ENCODE measurements around the gene KIAA1217. TPM values are rescaled to one million over a fixed set of nuclear protein-coding genes. Genes with fewer than 3 reads are reported as not detected.
A peak's percentile ranks its signal among the peaks of the same experiment; 100 is the strongest.
"Not testable (repeated sequence)": the region's sequence is repeated elsewhere in the genome, so short reads cannot be mapped to it uniquely, and the experiment has no call there.

The KIAA1217 gene
- total RNA-seq, 1 donor from 2014 or later = 73.2 TPM

GRCh38 chr10:24481241-24481640, 272.3 kb downstream of the KIAA1217 start:
- no peak for TF ChIP-seq CTCF (conservative IDR thresholded peaks at IDR 0.05)
- no peak overlapping the region for H3K27ac Mint-ChIP-seq
- H3K9me3 Mint-ChIP-seq = peaks cover 17% of the 10 kb centered on the region
- peaks cover 17% of the 10 kb centered on the region for H3K4me1 Mint-ChIP-seq (ENCODE audit: unreplicated experiment)
- no peaks in the 10 kb centered on the region for H3K27me3 Mint-ChIP-seq
- H3K36me3 Mint-ChIP-seq = peaks cover 59% of the 10 kb centered on the region
- no peak for DNase-seq (ENCODE audit: extremely low spot score, unreplicated experiment)
- no peak overlapping the region for H3K4me3 Mint-ChIP-seq

- not testable (repeated sequence) for H3K4me3 Mint-ChIP-seq
Measured at GRCh38 chr10:24482713-24483112, 273.8 kb downstream of the KIAA1217 start.

GRCh38 chr10:24483701-24484100, 274.8 kb downstream of the KIAA1217 start:
- Mint-ChIP-seq H3K27ac (peak overlapping the region; percentile 93), H3K9me3 (peaks cover 17% of the 10 kb centered on the region), H3K4me1 (ENCODE audit: unreplicated experiment) (peaks cover 25% of the 10 kb centered on the region), H3K36me3 (peaks cover 61% of the 10 kb centered on the region), H3K27me3 (no peaks in the 10 kb centered on the region), H3K4me3 (peak overlapping the region; percentile 29)
- DNase-seq (ENCODE audit: extremely low spot score, unreplicated experiment) = no peak
- no peak for TF ChIP-seq CTCF (conservative IDR thresholded peaks at IDR 0.05)

More at GRCh38 chr10:24482713-24483112, 273.8 kb downstream of the KIAA1217 start:
- Mint-ChIP-seq H3K27ac (peak overlapping the region; percentile 93), H3K9me3 (peaks cover 17% of the 10 kb centered on the region), H3K4me1 (ENCODE audit: unreplicated experiment) (peaks cover 18% of the 10 kb centered on the region), H3K36me3 (peaks cover 59% of the 10 kb centered on the region)
- DNase-seq (ENCODE audit: extremely low spot score, unreplicated experiment); H3K27me3 Mint-ChIP-seq: not testable (repeated sequence)

- H3K36me3 Mint-ChIP-seq = peaks cover 53% of the 10 kb centered on the region
- no peak for DNase-seq (ENCODE audit: extremely low spot score, unreplicated experiment)
- H3K4me1 Mint-ChIP-seq (ENCODE audit: unreplicated experiment) = peaks cover 21% of the 10 kb centered on the region
- peak overlapping the region; percentile 20 for H3K27ac Mint-ChIP-seq
- no peak overlapping the region for H3K4me3 Mint-ChIP-seq
- no peaks in the 10 kb centered on the region for H3K27me3 Mint-ChIP-seq
- H3K9me3 Mint-ChIP-seq = peaks cover 8% of the 10 kb centered on the region
- TF ChIP-seq CTCF (conservative IDR thresholded peaks at IDR 0.05) = no peak
Measured at GRCh38 chr10:24484771-24485170, 275.8 kb downstream of the KIAA1217 start.

- Mint-ChIP-seq H3K4me1 (ENCODE audit: unreplicated experiment) (peaks cover 20% of the 10 kb centered on the region), H3K27ac (peak overlapping the region; percentile 84), H3K27me3 (no peaks in the 10 kb centered on the region), H3K4me3 (no peak overlapping the region), H3K9me3 (peaks cover 8% of the 10 kb centered on the region), H3K36me3 (peaks cover 51% of the 10 kb centered on the region)
- no peak for TF ChIP-seq CTCF (conservative IDR thresholded peaks at IDR 0.05)
- no peak for DNase-seq (ENCODE audit: extremely low spot score, unreplicated experiment)
Measured at GRCh38 chr10:24485304-24485703, 276.4 kb downstream of the KIAA1217 start.

GRCh38 chr10:24488631-24489030, 279.7 kb downstream of the KIAA1217 start:
- Mint-ChIP-seq H3K4me3 (peak overlapping the region; percentile 77), H3K27ac (peak overlapping the region; percentile 96), H3K4me1 (ENCODE audit: unreplicated experiment) (peaks cover 9% of the 10 kb centered on the region), H3K36me3 (peaks cover 45% of the 10 kb centered on the region), H3K9me3 (peaks cover 5% of the 10 kb centered on the region), H3K27me3 (no peaks in the 10 kb centered on the region)
- TF ChIP-seq CTCF (conservative IDR thresholded peaks at IDR 0.05) = no peak
- DNase-seq (ENCODE audit: extremely low spot score, unreplicated experiment) = no peak
